ENCODE measurements around the gene PINLYP.

- no peak for TF ChIP-seq CTCF (IDR thresholded peaks at IDR 0.05; ENCODE audit: extremely low read depth in 1 of 2, insufficient read depth in 1 of 2, low read depth in 1 of 2, low read length in 2 of 2)
- TF ChIP-seq POLR2A (IDR thresholded peaks at IDR 0.05; ENCODE audit: low read depth, low read length) = no peak
- no peak for TF ChIP-seq MAX (IDR thresholded peaks at IDR 0.05; ENCODE audit: insufficient read depth, insufficient read length)
- TF ChIP-seq JUN (IDR thresholded peaks at IDR 0.05; ENCODE audit: borderline replicate concordance, insufficient read depth, insufficient read length, low read depth) = no peak
- no peak for TF ChIP-seq POLR2AphosphoS5 (IDR thresholded peaks at IDR 0.05; ENCODE audit: insufficient read depth, low read depth, low read length)
- no peak for TF ChIP-seq EZH2 (IDR thresholded peaks at IDR 0.05; ENCODE audit: borderline replicate concordance, low read depth, low read length, severe bottlenecking)
- TF ChIP-seq FOS (IDR thresholded peaks at IDR 0.05; ENCODE audit: borderline replicate concordance, insufficient read depth, low read length) = no peak
- TF ChIP-seq MYC (IDR thresholded peaks at IDR 0.05; ENCODE audit: low read depth, low read length) = no peak
Measured at GRCh38 chr19:43599635-43600295, 24.2 kb downstream of the PINLYP start.

Measured in endothelial cell of umbilical vein (primary cell).